IMR-90 (cell line): ENCODE results near the gene ATP13A2. TPM values are rescaled to one million over a fixed set of nuclear protein-coding genes. Genes with fewer than 3 reads are reported as not detected.

ENCODE experiments used
- ATAC-seq: fragments of 200-7000 bp; cut with Tn5 transposase; 2 replicates; pipeline ENCODE4 v1.9.1; 2020; ENCODE audit warnings: low read depth, mild to moderate bottlenecking, moderate library complexity
- BruUV-seq: library from RNA; stranded (reverse); fragments of 400-500 nt; replicated peaks from 2 replicates; lab custom pipeline; 2021; lab: Mats Ljungman, UMichigan
- CTCF ChIA-PET: fragments of 300-600 bp; formaldehyde crosslinking; extraction: SDS; loops from one replicate; lab custom pipeline; 2021; ENCODE audit warnings: antibody characterized with exemption; lab: Yijun Ruan, JAX
- POLR2A ChIA-PET: fragments of 300-600 bp; sonication (Branson Sonifier 250); formaldehyde crosslinking; loops from one replicate; lab custom pipeline; 2022; ENCODE audit warnings: antibody characterized with exemption; ENCODE audit not compliant: unreplicated experiment; lab: Charles Lee
- DNase-seq: peaks from one replicate; pipeline ENCODE4 v3.0.0; 2013
- H2AFZ ChIP-seq: replicated peaks from 2 replicates; pipeline ENCODE3; 2013; ENCODE audit warnings: low read length, mild to moderate bottlenecking; ENCODE audit not compliant: poor library complexity
- H2AK5ac ChIP-seq: 2 replicates; pipeline ENCODE4 v1.6.1; 2013; ENCODE audit warnings: low read depth, low read length, inconsistent platforms
- H2AK9ac ChIP-seq: replicated peaks from 2 replicates; pipeline ENCODE3; 2013; ENCODE audit warnings: mild to moderate bottlenecking, low read depth, low read length, moderate library complexity; ENCODE audit not compliant: poor library complexity
- H2BK120ac ChIP-seq: 2 replicates; pipeline ENCODE4 v1.6.1; 2013; ENCODE audit warnings: low read depth, low read length, inconsistent platforms
- H2BK15ac ChIP-seq: 3 replicates; pipeline ENCODE4 v1.6.1; 2013; ENCODE audit warnings: low read depth, low read length, inconsistent platforms
- H2BK20ac ChIP-seq: 2 replicates; pipeline ENCODE4 v1.6.1; 2013; ENCODE audit warnings: low read depth, mild to moderate bottlenecking, inconsistent platforms, low read length, moderate library complexity
- H2BK5ac ChIP-seq: 2 replicates; pipeline ENCODE4 v1.6.1; 2013; ENCODE audit warnings: mild to moderate bottlenecking, low read depth, low read length, inconsistent platforms; ENCODE audit not compliant: poor library complexity, severe bottlenecking
- H3K14ac ChIP-seq: replicated peaks from 2 replicates; pipeline ENCODE4 v1.6.1; 2013; ENCODE audit warnings: low read depth, low read length, inconsistent platforms
- H3K18ac ChIP-seq: 2 replicates; pipeline ENCODE4 v1.6.1; 2013; ENCODE audit warnings: low read depth, low read length, control low read depth
- H3K23ac ChIP-seq: 2 replicates; pipeline ENCODE4 v1.6.1; 2013; ENCODE audit warnings: low read depth, low read length, inconsistent platforms
- H3K27ac ChIP-seq: 2 replicates; pipeline ENCODE4 v1.5.1; 2013; ENCODE audit warnings: mild to moderate bottlenecking, control low read depth, low read length; ENCODE audit not compliant: insufficient read depth
- H3K27me3 ChIP-seq: 2 replicates; pipeline ENCODE4 v1.6.1; 2013; ENCODE audit warnings: low read length; ENCODE audit not compliant: control insufficient read depth, insufficient read depth
- H3K36me3 ChIP-seq: 2 replicates; pipeline ENCODE4 v1.6.1; 2013; ENCODE audit warnings: low read length, mixed read lengths; ENCODE audit not compliant: control insufficient read depth, insufficient read depth
- H3K4ac ChIP-seq: 2 replicates; pipeline ENCODE4 v1.6.1; 2013; ENCODE audit warnings: low read depth, low read length, inconsistent platforms
- H3K4me1 ChIP-seq: 2 replicates; pipeline ENCODE4 v1.6.1; 2013; ENCODE audit warnings: low read length, mixed read lengths; ENCODE audit not compliant: control insufficient read depth, insufficient read depth
- H3K4me2 ChIP-seq: 2 replicates; pipeline ENCODE4 v1.6.1; 2013; ENCODE audit warnings: low read depth, mild to moderate bottlenecking, control low read depth, low read length, moderate library complexity
- H3K4me3 ChIP-seq: 2 replicates; pipeline ENCODE4 v1.5.1; 2013; ENCODE audit warnings: low read depth, mild to moderate bottlenecking, control low read depth, low read length, moderate library complexity; ENCODE audit not compliant: insufficient read depth
- H3K56ac ChIP-seq: 2 replicates; pipeline ENCODE4 v1.6.1; 2013; ENCODE audit warnings: low read length, inconsistent platforms; ENCODE audit not compliant: insufficient read depth; ENCODE audit errors: extremely low read depth
- H3K79me1 ChIP-seq, 2 experiments: 2 replicates each; pipeline ENCODE4 v1.6.1; 2013; ENCODE audit warnings: low read length in 2 of 2, inconsistent platforms in 1 of 2, low read depth in 1 of 2
- H3K9ac ChIP-seq: 2 replicates; pipeline ENCODE4 v1.6.1; 2013; ENCODE audit warnings: low read depth, low read length, control low read depth
- H3K9me1 ChIP-seq: 2 replicates; pipeline ENCODE4 v1.6.1; 2013; ENCODE audit warnings: low read length, inconsistent platforms; ENCODE audit not compliant: insufficient read depth
- H3K9me3 ChIP-seq: 2 replicates; pipeline ENCODE4 v1.6.1; 2013; ENCODE audit warnings: low read length; ENCODE audit not compliant: control insufficient read depth, insufficient read depth
- H4K20me1 ChIP-seq: 2 replicates; pipeline ENCODE4 v1.6.1; 2013; ENCODE audit warnings: low read length, inconsistent platforms; ENCODE audit not compliant: insufficient read depth
- H4K5ac ChIP-seq: 2 replicates; pipeline ENCODE4 v1.6.1; 2013; ENCODE audit warnings: mild to moderate bottlenecking, low read depth, low read length, control low read depth
- H4K8ac ChIP-seq, 2 experiments: 2 replicates each; pipeline ENCODE4 v1.6.1; 2013; ENCODE audit warnings: low read depth in 2 of 2, low read length in 2 of 2, control low read depth in 1 of 2, inconsistent platforms in 1 of 2
- H4K91ac ChIP-seq: 2 replicates; pipeline ENCODE4 v1.6.1; 2013; ENCODE audit warnings: low read depth, low read length, inconsistent platforms; ENCODE audit not compliant: insufficient read depth
- NFE2L2 ChIP-seq: fragments of 150-350 bp; IDR thresholded peaks from 2 replicates; pipeline ENCODE4 v1.6.1; 2016; ENCODE audit warnings: low read depth, mild to moderate bottlenecking, low read length
- WGBS, 2 experiments: methylation state at CpG; one replicate each; pipeline versions ENCODE4 v1.1.5 to v1.1.7; 2013; ENCODE audit warnings: missing lambda C conversion rate in 2 of 2; ENCODE audit not compliant: insufficient read length in 1 of 2; ENCODE audit errors: extremely low coverage in 2 of 2; 5-methylcytosine and 5-hydroxymethylcytosine counted together
- dilution Hi-C: fragments of 300-500 bp; cut with HindIII; formaldehyde crosslinking; loops from one replicate; pipeline ENCODE4 v1.14.3; 2018; ENCODE audit warnings: low sequenced_read_pairs; ENCODE audit not compliant: unreplicated experiment
- in situ Hi-C: fragments of 300-500 bp; cut with MboI; formaldehyde crosslinking; loops from 3 replicates; pipeline ENCODE4 v1.14.3; 2019; ENCODE audit warnings: low sequenced_read_pairs, inconsistent platforms, mixed read lengths
- intact Hi-C: fragments of 100-400 bp; cut with micrococcal nuclease; formaldehyde crosslinking; loops from 2 replicates; pipeline ENCODE4 v1.10.0; 2022
- polyA plus RNA-seq, 3 experiments: library from polyadenylated mRNA; depleted of rRNA; stranded (reverse); fragments of >200 nt; gene quantifications; 2 replicates each; pipeline ENCODE4 v1.2.3, GENCODE V29; 2012; ENCODE audit warnings: low replicate concordance in 1 of 3
- total RNA-seq: library from RNA; depleted of rRNA; stranded (reverse); fragments of >200 nt; gene quantifications from 2 replicates; pipeline ENCODE4 v1.2.3, GENCODE V29; 2012

The ATP13A2 gene
- total and polyA plus RNA-seq, 2 of the 4 experiments (the other 2 are of a cell fraction): 5.7 to 18.9 TPM

GRCh38 chr1:17014671-17015567 lies 3.2 kb upstream of the ATP13A2 start:
- H3K9ac ChIP-seq: no peak overlapping the region
- no peaks in the 10 kb centered on the region for H3K27me3 ChIP-seq
- POLR2A ChIA-PET: no interaction called here
- H3K4me1 ChIP-seq: peaks cover 10% of the 10 kb centered on the region
- H2BK15ac ChIP-seq: no peak overlapping the region
- H4K91ac ChIP-seq: no peak overlapping the region
- CTCF ChIA-PET: interaction anchor here (1.6 kb wide), 1 partner anchor 54 kb away, joined by 3 read pairs; no protein-coding TSS in a partner anchor
- BruUV-seq: no TSS peak
- H3K4ac ChIP-seq: no peak overlapping the region
- no peak overlapping the region for H2AFZ ChIP-seq
- peaks cover 3% of the 10 kb centered on the region; the same call in 1 of the 2 replicates for H3K9me1 ChIP-seq
- peaks cover 10% of the 10 kb centered on the region for H3K36me3 ChIP-seq
- H3K9me3 ChIP-seq: no peaks in the 10 kb centered on the region
- H3K23ac ChIP-seq: no peak overlapping the region
- H2AK9ac ChIP-seq: no peak overlapping the region
- no CpG with 5 or more reads among the region's 10 CpGs for WGBS, 2 experiments
- DNase-seq: peak; percentile 39
- no peak overlapping the region for H4K8ac ChIP-seq
- H2AK5ac ChIP-seq: no peak overlapping the region
- H3K4me2 ChIP-seq: no peak overlapping the region
- dilution Hi-C loops: no loop called here
- no peak overlapping the region for H2BK5ac ChIP-seq
- intact Hi-C loops: no loop called here
- no peak for ATAC-seq
- in situ Hi-C loops: no loop called here
- peaks cover 7% of the 10 kb centered on the region; the same call in 1 of the 2 replicates for H4K20me1 ChIP-seq
- no peak overlapping the region for H3K27ac ChIP-seq
- H3K56ac ChIP-seq: no peak overlapping the region
- H2BK20ac ChIP-seq: no peak overlapping the region
- H3K18ac ChIP-seq: no peak overlapping the region
- no peak overlapping the region for H3K4me3 ChIP-seq
- H3K79me1 ChIP-seq: peaks cover 4 to 10% of the 10 kb centered on the region in 2 experiments; a peak in 3 of 4 replicates
- H3K14ac ChIP-seq: no peak overlapping the region
- no peak overlapping the region for H4K5ac ChIP-seq
- no peak overlapping the region for H2BK120ac ChIP-seq
- TF ChIP-seq NFE2L2: no peak
